GM18498 (cell line): ENCODE data around the gene TMEM202.
"Not testable (repeated sequence)": the region's sequence is repeated elsewhere in the genome, so short reads cannot be mapped to it uniquely, and the experiment has no call there.

Experiments used
- ATAC-seq: cut with Tn5 transposase; IDR thresholded peaks from one replicate; pipeline ENCODE4 v1.9.1; 2021; ENCODE audit warnings: mild to moderate bottlenecking, moderate library complexity; ENCODE audit not compliant: unreplicated experiment

Gene TMEM202

GRCh38 chr15:72397796-72398588, at the start of gene TMEM202:
TMEM202 (plus strand) TSS chr15:72398305; CDS start chr15:72398327, 22 bp downstream.
- ATAC-seq, result no peak

DNA sequence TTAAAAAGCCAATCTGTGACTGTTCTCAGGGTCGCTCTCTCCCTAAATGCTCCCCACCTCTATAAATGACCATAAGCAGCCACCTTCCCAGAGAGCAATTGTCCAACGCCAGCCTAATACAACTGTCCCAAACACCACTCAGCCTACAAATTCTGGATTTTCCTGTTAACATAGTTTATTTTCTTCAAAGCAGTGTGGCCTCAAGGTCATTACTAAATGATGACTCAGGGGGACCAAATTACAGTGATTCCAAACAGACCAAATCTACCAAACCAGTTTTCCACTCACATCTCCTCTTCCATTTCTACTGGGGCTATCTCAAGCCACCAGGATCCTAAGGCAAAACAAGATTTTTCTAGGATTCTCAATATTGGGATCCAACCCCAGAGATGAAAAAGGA, 44.8 kb upstream of the TMEM202 start:
- ATAC-seq, result no peak

DNA sequence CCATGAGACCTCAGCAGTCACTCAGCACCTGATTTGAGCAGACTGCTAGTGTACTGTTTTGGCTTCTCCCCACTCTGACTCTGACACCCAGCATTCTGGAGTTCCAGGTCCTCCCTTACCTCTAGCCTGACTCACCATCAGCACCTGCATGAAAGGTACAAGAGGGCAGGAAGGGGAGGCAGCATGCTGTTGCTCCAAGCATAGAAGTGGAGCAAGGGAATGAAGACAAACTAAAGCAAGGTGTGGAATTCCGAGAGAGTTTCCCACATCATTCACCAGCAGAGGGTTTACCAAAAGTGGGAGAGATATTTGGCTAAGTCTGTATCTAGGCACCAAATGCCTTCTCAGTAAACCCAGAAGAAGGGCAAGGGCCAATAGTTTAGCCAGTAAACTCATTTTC, 43.6 kb upstream of the TMEM202 start:
- ATAC-seq, result no peak

GRCh38 chr15:72358121-72358520, 40.0 kb upstream of the TMEM202 start:
- no peak for ATAC-seq

DNA sequence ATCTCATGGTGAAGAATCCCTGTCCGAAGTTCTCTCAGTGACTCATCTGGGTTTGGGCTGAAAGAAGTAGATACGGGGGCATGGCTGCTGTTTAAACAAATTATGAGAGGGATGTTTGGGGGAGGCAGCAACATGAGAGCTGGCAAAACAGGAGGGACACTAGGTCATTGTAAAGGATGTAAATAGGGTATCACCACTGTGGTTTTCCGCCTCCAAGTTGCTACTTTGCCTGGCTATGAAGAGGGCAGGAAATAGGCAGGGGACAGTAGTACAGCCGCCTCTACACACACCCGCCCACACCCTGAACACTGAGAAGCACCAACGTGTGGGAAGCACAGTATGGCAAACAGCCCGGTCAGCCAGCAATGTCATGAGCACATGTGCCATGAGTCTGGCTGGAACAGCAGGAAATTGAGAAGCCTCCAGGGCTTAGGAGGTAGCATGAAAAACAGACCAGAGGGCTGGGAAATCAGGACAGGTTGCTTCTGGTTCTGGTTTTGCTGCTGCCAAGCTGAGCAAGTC, 39.4 kb upstream of the TMEM202 start:
- no peak for ATAC-seq

- ATAC-seq, result no peak
Measured at GRCh38 chr15:72361176-72361575, 36.9 kb upstream of the TMEM202 start.

GRCh38 chr15:72365844-72366243, 32.3 kb upstream of the TMEM202 start:
- ATAC-seq, result peak; percentile 76

DNA sequence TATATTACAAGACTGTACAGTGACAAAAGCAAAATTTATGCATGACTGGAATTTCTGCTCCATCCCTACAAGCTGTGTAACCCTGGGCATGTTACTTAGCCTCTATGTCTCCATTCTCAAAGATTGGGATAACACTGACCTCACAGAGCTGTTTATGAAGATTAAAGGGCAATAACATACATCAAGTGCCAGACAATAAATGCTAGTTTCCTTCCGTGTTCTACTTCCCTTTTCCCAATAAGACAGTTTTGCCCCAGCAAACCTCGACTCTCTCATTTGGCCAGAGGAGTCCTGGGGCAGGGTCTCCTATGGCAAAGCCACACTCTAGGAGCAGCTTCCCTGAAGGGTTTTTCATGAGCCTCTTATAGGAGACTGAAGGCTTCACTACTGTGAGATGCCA, 29.8 kb upstream of the TMEM202 start:
- ATAC-seq, result no peak

GRCh38 chr15:72368899-72369298, 29.2 kb upstream of the TMEM202 start:
- no peak for ATAC-seq

GRCh38 chr15:72369964-72370363, 28.1 kb upstream of the TMEM202 start:
- no peak for ATAC-seq

- ATAC-seq, result no peak
Measured at GRCh38 chr15:72372361-72372760, 25.7 kb upstream of the TMEM202 start.

GRCh38 chr15:72375501-72375845, 22.6 kb upstream of the TMEM202 start:
- ATAC-seq, result peak; percentile 58

GRCh38 chr15:72375846-72376581, 22.1 kb upstream of the TMEM202 start, which contains the start of gene HEXA:
HEXA (minus strand) TSS chr15:72376014; CDS start chr15:72375972, 42 bp downstream.
- ATAC-seq, result peak; percentile 82

GRCh38 chr15:72377331-72377730, 20.8 kb upstream of the TMEM202 start:
- ATAC-seq, result no peak

DNA sequence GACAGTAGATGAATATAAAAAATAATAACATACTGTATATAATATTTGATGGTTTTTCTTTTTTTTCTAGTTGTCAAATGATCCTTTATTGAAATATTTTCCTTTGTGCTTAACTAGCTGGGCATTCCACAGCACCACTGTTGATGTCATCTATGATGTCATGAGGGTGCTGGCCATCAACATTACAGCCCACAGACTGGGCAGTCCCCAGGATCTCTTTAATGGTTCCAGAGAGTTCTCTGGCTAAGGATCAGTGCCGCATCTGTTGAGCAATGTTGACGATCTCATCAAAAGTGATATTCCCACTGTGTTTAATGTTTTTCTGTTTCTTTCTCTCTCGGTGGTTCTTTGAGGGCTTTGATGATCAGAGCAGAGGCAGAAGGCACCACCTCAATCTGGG, 19.0 kb upstream of the TMEM202 start:
- not testable (repeated sequence) for ATAC-seq

GRCh38 chr15:72379856-72380430, 18.2 kb upstream of the TMEM202 start:
- no peak for ATAC-seq

- no peak for ATAC-seq
Measured at GRCh38 chr15:72380743-72381142, 17.4 kb upstream of the TMEM202 start.

- no peak for ATAC-seq
Measured at GRCh38 chr15:72382146-72382545, 16.0 kb upstream of the TMEM202 start.

DNA sequence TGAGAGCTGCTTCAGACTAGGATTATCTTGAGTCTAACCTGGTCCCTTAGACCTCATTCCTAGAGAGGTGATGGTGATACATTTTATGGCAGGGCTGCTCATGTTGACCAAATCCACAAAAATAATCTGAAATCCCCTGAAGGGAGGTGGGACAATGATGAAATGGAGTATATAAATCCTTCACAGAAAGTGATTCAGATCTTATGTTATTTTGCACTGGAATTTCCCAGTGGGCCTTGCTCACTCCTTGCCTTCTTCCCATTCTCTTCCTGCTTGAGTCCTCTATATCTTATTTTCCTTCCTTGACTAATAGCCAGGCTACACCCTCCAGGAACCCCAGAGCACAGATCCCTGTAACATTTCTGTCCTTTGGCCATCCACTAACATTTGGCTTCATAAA, 10.4 kb upstream of the TMEM202 start:
- ATAC-seq, result no peak

DNA sequence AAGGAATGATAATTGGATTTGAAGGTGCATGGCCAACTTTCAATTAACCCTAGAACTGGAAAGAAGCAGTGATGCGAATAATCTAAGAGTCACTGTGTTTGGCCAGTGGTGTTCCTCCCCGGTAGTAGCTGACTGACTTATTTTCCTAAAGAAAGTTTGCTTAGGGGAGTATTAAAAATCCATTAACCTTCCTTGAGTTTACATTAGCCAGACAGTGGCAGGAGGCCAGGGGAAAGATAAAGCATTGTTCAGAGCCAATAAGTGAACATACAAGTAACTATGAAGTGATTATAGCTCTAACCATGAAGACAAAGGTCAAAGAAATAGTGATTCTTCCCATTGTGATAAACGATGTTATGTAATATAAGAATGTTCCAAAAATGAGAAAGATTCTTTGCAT, 8.9 kb upstream of the TMEM202 start:
- no peak for ATAC-seq

DNA sequence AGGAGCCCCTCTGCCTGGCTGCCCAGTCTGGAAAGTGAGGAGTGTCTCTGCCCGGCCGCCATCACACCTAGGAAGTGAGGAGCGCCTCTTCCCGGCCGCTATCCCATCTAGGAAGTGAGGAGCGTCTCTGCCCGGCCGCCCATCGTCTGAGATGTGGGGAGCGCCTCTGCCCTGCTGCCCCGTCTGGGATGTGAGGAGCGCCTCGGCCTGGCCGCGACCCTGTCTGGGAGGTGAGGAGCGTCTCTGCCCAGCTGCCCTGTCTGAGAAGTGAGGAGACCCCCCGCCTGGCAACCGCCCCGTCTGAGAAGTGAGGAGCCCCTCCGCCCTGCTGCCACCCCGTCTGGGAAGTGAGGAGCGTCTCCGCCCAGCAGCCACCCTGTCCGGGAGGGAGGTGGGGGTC, 1.8 kb upstream of the TMEM202 start:
- ATAC-seq, result not testable (repeated sequence)

DNA sequence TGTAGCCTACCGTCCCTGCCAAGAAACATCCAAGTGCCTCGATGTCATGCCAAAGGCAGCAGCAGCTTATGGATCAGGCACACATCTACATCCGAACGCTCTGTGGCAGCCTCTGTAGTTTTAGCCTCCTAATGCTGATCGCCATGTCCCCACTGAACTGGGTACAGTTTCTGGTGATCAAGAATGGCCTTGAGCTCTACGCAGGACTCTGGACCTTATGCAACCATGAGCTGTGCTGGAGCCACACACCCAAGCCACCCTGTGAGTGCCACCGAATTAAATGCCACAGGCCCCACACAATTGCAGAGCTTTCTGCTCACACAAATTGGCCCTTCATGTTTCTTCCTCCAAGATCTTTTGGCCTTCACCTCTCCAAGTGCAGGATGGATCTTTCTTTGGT, 543 bp downstream of the TMEM202 start:
- ATAC-seq, result no peak
